SK-N-SH (cell line): ENCODE data around the gene FBXO21. TPM values are rescaled to one million over a fixed set of nuclear protein-coding genes. Genes with fewer than 3 reads are reported as not detected.

Experiments used
- CTCF ChIA-PET: fragments of 300-600, 350-600 bp; formaldehyde crosslinking; extraction: SDS; loops from one replicate; lab custom pipeline; 2021; lab: Yijun Ruan, JAX
- POLR2A ChIA-PET: fragments of 350-600 bp; sonication (Branson Sonifier 250); formaldehyde crosslinking; extraction: SDS; loops from one replicate; lab custom pipeline; 2020; ENCODE audit warnings: antibody characterized with exemption, inconsistent platforms; lab: Yijun Ruan, JAX
- DNase-seq: peaks from one replicate; pipeline ENCODE4 v3.0.0; 2012
- H2AFZ ChIP-seq: fragments of 200-600 bp; sonication (generic); 2 replicates; pipeline ENCODE4 v1.8.1; 2016; ENCODE audit warnings: antibody characterized with exemption, mild to moderate bottlenecking, low read depth
- H3F3A ChIP-seq: fragments of 200-600 bp; sonication (generic); replicated peaks from 2 replicates; pipeline ENCODE3; 2016; ENCODE audit warnings: antibody characterized with exemption, mild to moderate bottlenecking; ENCODE audit not compliant: insufficient read depth
- H3K27ac ChIP-seq, 2 experiments: fragments of 200-500 bp in 1 of 2; fragments of 200-600 bp in 1 of 2; sonication (Bioruptor generic) in 1 of 2; sonication (generic), shearing (Covaris generic) in 1 of 2; 2 replicates each; pipeline versions ENCODE4 v1.5.1 to v1.6.1; 2014 to 2016; ENCODE audit warnings: low read depth in 2 of 2, inconsistent platforms in 1 of 2, low read length in 1 of 2, mild to moderate bottlenecking in 1 of 2, mixed read lengths in 1 of 2
- H3K27me3 ChIP-seq: fragments of 200-600 bp; sonication (generic), shearing (Covaris generic); 2 replicates; pipeline ENCODE4 v1.6.1; 2016; ENCODE audit warnings: mixed run types; ENCODE audit not compliant: insufficient read depth
- H3K36me3 ChIP-seq, 2 experiments: fragments of 200-500 bp in 1 of 2; fragments of 200-600 bp in 1 of 2; sonication (Bioruptor generic) in 1 of 2; sonication (generic) in 1 of 2; replicated peaks in 1 of 2; 2 replicates each; pipeline versions ENCODE3 to v1.5.1; 2014 to 2016; ENCODE audit warnings: low read length in 1 of 2, mild to moderate bottlenecking in 1 of 2; ENCODE audit not compliant: insufficient read depth in 2 of 2, control insufficient read depth in 1 of 2
- H3K4me1 ChIP-seq, 2 experiments: fragments of 200-500 bp in 1 of 2; fragments of 200-600 bp in 1 of 2; sonication (Bioruptor generic) in 1 of 2; sonication (generic), shearing (Covaris generic) in 1 of 2; 2 replicates each; pipeline versions ENCODE4 v1.5.1 to v1.6.1; 2014 to 2016; ENCODE audit warnings: low read depth in 1 of 2, low read length in 1 of 2, mixed run types in 1 of 2; ENCODE audit not compliant: insufficient read depth in 2 of 2, control insufficient read depth in 1 of 2
- H3K4me2 ChIP-seq: fragments of 200-600 bp; sonication (generic), shearing (Covaris generic); 2 replicates; pipeline ENCODE4 v1.6.1; 2017; ENCODE audit warnings: mixed run types
- H3K4me3 ChIP-seq, 2 experiments: fragments of 200-500 bp in 1 of 2; fragments of 200-600 bp in 1 of 2; sonication (Bioruptor generic) in 1 of 2; sonication (generic), shearing (Covaris generic) in 1 of 2; 2 replicates each; pipeline versions ENCODE4 v1.5.1 to v1.8.1; 2014 to 2016; ENCODE audit warnings: low read depth in 2 of 2, inconsistent platforms in 1 of 2, low read length in 1 of 2, mild to moderate bottlenecking in 1 of 2, mixed read lengths in 1 of 2, moderate library complexity in 1 of 2
- H3K79me2 ChIP-seq: fragments of 200-600 bp; sonication (generic); 2 replicates; pipeline ENCODE4 v1.8.1; 2017; ENCODE audit warnings: mild to moderate bottlenecking; ENCODE audit not compliant: insufficient read depth
- H3K9ac ChIP-seq: fragments of 200-600 bp; sonication (generic); 2 replicates; pipeline ENCODE4 v1.6.1; 2017; ENCODE audit warnings: mixed run types
- H3K9me2 ChIP-seq: fragments of 200-600 bp; sonication (generic); 2 replicates; pipeline ENCODE4 v1.6.1; 2017; ENCODE audit warnings: mixed run types
- H3K9me3 ChIP-seq: fragments of 200-600 bp; sonication (generic); 2 replicates; pipeline ENCODE4 v1.6.1; 2017; ENCODE audit warnings: mixed run types, mild to moderate bottlenecking, moderate library complexity
- H4K20me1 ChIP-seq: fragments of 200-600 bp; sonication (generic); 2 replicates; pipeline ENCODE4 v1.6.1; 2017; ENCODE audit warnings: mild to moderate bottlenecking, mixed run types; ENCODE audit not compliant: insufficient read depth
- CHD2 ChIP-seq: fragments of 150-350 bp; IDR thresholded peaks from 2 replicates; pipeline ENCODE4 v1.6.1; 2018; ENCODE audit warnings: low read length; ENCODE audit not compliant: partially characterized antibody
- ELF1 ChIP-seq: IDR thresholded peaks from 2 replicates; pipeline ENCODE4 v1.4.0; 2012
- FOSL2 ChIP-seq: IDR thresholded peaks from 2 replicates; pipeline ENCODE4 v1.4.0; 2012; ENCODE audit warnings: low read depth, mild to moderate bottlenecking, moderate library complexity, borderline replicate concordance
- FOXJ3 ChIP-seq: sonication (generic); formaldehyde crosslinking; IDR thresholded peaks from 2 replicates; pipeline ENCODE4 v1.5.1; 2020; ENCODE audit warnings: mild to moderate bottlenecking, missing genetic modification reagents
- GABPA ChIP-seq: IDR thresholded peaks from 2 replicates; pipeline ENCODE4 v1.4.0; 2012; ENCODE audit warnings: low read depth, mild to moderate bottlenecking
- GATA2 ChIP-seq: sonication (generic); formaldehyde crosslinking; IDR thresholded peaks from 2 replicates; pipeline ENCODE4 v1.5.0; 2020; ENCODE audit warnings: mild to moderate bottlenecking, missing genetic modification reagents
- JUND ChIP-seq: IDR thresholded peaks from 2 replicates; pipeline ENCODE4 v1.4.0; 2012
- NRF1 ChIP-seq: IDR thresholded peaks from 2 replicates; pipeline ENCODE4 v1.6.1; 2012; ENCODE audit warnings: low read depth, mild to moderate bottlenecking, low read length
- RXRA ChIP-seq: IDR thresholded peaks from 2 replicates; pipeline ENCODE4 v1.4.0; 2012; ENCODE audit warnings: low read depth, mild to moderate bottlenecking, borderline replicate concordance
- SIN3A ChIP-seq: IDR thresholded peaks from 2 replicates; pipeline ENCODE4 v1.6.1; 2012; ENCODE audit warnings: low read depth, mild to moderate bottlenecking, low read length, moderate library complexity, borderline replicate concordance
- TAF1 ChIP-seq: IDR thresholded peaks from 2 replicates; pipeline ENCODE4 v1.6.1; 2012; ENCODE audit warnings: low read depth, mild to moderate bottlenecking, low read length, moderate library complexity, borderline replicate concordance
- WGBS: methylation state at CpG from one replicate; pipeline ENCODE4 v1.1.6; 2017; ENCODE audit warnings: low lambda C conversion rate; 5-methylcytosine and 5-hydroxymethylcytosine counted together
- polyA plus RNA-seq, 3 experiments: library from polyadenylated mRNA; depleted of rRNA; stranded (reverse); fragments of >200 nt; gene quantifications; 2 replicates each; pipeline ENCODE4 v1.2.3, GENCODE V29; 2012
- TF ChIP-seq, protein P1 (sequence below): fragments of 200-600 bp; sonication (generic); IDR thresholded peaks from 2 replicates; pipeline ENCODE4 v1.6.1; 2017; ENCODE audit warnings: antibody characterized with exemption, mild to moderate bottlenecking, moderate library complexity
- TF ChIP-seq, protein P2 (sequence below): IDR thresholded peaks from 2 replicates; pipeline ENCODE4 v1.4.0; 2012; ENCODE audit warnings: low read depth, borderline replicate concordance

The FBXO21 gene
- polyA plus RNA-seq, 1 of the 3 experiments (the other 2 are of a cell fraction): 44.2 TPM

GRCh38 chr12:117111821-117112595, 78.3 kb downstream of the FBXO21 start (continued):
- TF ChIP-seq TAF1: no peak
- TF ChIP-seq, protein P1, sequence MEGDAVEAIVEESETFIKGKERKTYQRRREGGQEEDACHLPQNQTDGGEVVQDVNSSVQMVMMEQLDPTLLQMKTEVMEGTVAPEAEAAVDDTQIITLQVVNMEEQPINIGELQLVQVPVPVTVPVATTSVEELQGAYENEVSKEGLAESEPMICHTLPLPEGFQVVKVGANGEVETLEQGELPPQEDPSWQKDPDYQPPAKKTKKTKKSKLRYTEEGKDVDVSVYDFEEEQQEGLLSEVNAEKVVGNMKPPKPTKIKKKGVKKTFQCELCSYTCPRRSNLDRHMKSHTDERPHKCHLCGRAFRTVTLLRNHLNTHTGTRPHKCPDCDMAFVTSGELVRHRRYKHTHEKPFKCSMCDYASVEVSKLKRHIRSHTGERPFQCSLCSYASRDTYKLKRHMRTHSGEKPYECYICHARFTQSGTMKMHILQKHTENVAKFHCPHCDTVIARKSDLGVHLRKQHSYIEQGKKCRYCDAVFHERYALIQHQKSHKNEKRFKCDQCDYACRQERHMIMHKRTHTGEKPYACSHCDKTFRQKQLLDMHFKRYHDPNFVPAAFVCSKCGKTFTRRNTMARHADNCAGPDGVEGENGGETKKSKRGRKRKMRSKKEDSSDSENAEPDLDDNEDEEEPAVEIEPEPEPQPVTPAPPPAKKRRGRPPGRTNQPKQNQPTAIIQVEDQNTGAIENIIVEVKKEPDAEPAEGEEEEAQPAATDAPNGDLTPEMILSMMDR: no peak
- TF ChIP-seq FOSL2: no peak

GRCh38 chr12:117111386-117111785, 78.9 kb downstream of the FBXO21 start:
- no peak for DNase-seq

More at GRCh38 chr12:117111386-117111785, 78.9 kb downstream of the FBXO21 start:
- Histone ChIP-seq H3K9ac (no peak overlapping the region), H3K4me2 (no peak overlapping the region), H3K4me1 (no peaks in the 10 kb centered on the region)
- TF ChIP-seq FOXJ3 (CRISPR knock-in tag) (no peak), CHD2 (no peak), JUND (no peak), NRF1 (no peak), GABPA (no peak), GATA2 (CRISPR knock-in tag) (no peak), RXRA (no peak), ELF1 (no peak), SIN3A (no peak), FOSL2 (no peak)
- TF ChIP-seq, protein P1: no peak
- TF ChIP-seq, protein P2, sequence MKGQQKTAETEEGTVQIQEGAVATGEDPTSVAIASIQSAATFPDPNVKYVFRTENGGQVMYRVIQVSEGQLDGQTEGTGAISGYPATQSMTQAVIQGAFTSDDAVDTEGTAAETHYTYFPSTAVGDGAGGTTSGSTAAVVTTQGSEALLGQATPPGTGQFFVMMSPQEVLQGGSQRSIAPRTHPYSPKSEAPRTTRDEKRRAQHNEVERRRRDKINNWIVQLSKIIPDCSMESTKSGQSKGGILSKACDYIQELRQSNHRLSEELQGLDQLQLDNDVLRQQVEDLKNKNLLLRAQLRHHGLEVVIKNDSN: no peak
- TF ChIP-seq, all 33 proteins: peak for 0
- H3F3A ChIP-seq: no peaks in the 10 kb centered on the region
- H3K27ac ChIP-seq: no peak overlapping the region
- no peak overlapping the region for H3K4me3 ChIP-seq
- H3K9me2 ChIP-seq: no peaks in the 10 kb centered on the region
- H2AFZ ChIP-seq: no peak overlapping the region
- H3K36me3 ChIP-seq: no peaks in the 10 kb centered on the region
- ChIA-PET POLR2A (no interaction called here), CTCF (interaction anchor here (1.0 to 2.7 kb wide), 3 partner anchors 8 to 408 kb away, joined by 3 to 16 read pairs (median 9); no protein-coding TSS in a partner anchor)
- no peaks in the 10 kb centered on the region for H3K27me3 ChIP-seq
- H3K79me2 ChIP-seq: no peaks in the 10 kb centered on the region
- 54% methylated on average over 5 of the region's 6 CpGs for WGBS
- no peaks in the 10 kb centered on the region for H4K20me1 ChIP-seq
- no peaks in the 10 kb centered on the region for H3K9me3 ChIP-seq
